ENCODE measurements around the gene ATM.

The ATM gene

GRCh38 chr11:108206969-108207682 lies 15.7 kb upstream of the ATM start:
- no peak for TF ChIP-seq CTCF (IDR thresholded peaks at IDR 0.05; ENCODE audit: control insufficient read depth, extremely low read depth, insufficient read depth)
- no peak overlapping the region for H3K4me3 ChIP-seq (ENCODE audit: low read depth, low read length)

GRCh38 chr11:108207683-108208060 lies 15.2 kb upstream of the ATM start:
- no peak overlapping the region for H3K4me3 ChIP-seq (ENCODE audit: low read depth, low read length)
- no peak for TF ChIP-seq CTCF (IDR thresholded peaks at IDR 0.05; ENCODE audit: control insufficient read depth, extremely low read depth, insufficient read depth)
- no peak for DNase-seq (ENCODE audit: low read depth)

More at GRCh38 chr11:108206969-108207682, 15.7 kb upstream of the ATM start:
- no peak for DNase-seq (ENCODE audit: low read depth)

GRCh38 chr11:108210441-108210840 lies 12.4 kb upstream of the ATM start:
- TF ChIP-seq CTCF (IDR thresholded peaks at IDR 0.05; ENCODE audit: control insufficient read depth, extremely low read depth, insufficient read depth): no peak

GRCh38 chr11:108213784-108214183 lies 9.1 kb upstream of the ATM start:
- DNase-seq (ENCODE audit: low read depth): no peak
- no peak for TF ChIP-seq CTCF (IDR thresholded peaks at IDR 0.05; ENCODE audit: control insufficient read depth, extremely low read depth, insufficient read depth)
- no peak overlapping the region for H3K4me3 ChIP-seq (ENCODE audit: low read depth, low read length)

More at GRCh38 chr11:108210441-108210840, 12.4 kb upstream of the ATM start:
- no peak overlapping the region for H3K4me3 ChIP-seq (ENCODE audit: low read depth, low read length)
- DNase-seq (ENCODE audit: low read depth): no peak

- TF ChIP-seq CTCF (IDR thresholded peaks at IDR 0.05; ENCODE audit: control insufficient read depth, extremely low read depth, insufficient read depth): no peak
- no peak for DNase-seq (ENCODE audit: low read depth)
- no peak overlapping the region for H3K4me3 ChIP-seq (ENCODE audit: low read depth, low read length)
These were observed 5.9 kb upstream of the ATM start for GRCh38 chr11:108216988-108217387.

- no peak for TF ChIP-seq CTCF (IDR thresholded peaks at IDR 0.05; ENCODE audit: control insufficient read depth, extremely low read depth, insufficient read depth)
- no peak for DNase-seq (ENCODE audit: low read depth)
- no peak overlapping the region for H3K4me3 ChIP-seq (ENCODE audit: low read depth, low read length)
These were observed 4.4 kb upstream of the ATM start for GRCh38 chr11:108218455-108218854.

All from LNCaP clone FGC (cell line).